WTC11 (cell line): ENCODE results near the gene LPP. TPM values are rescaled to one million over a fixed set of nuclear protein-coding genes. Genes with fewer than 3 reads are reported as not detected.

Experiments used
- ATAC-seq: fragments of 200-7000 bp; cut with Tn5 transposase; 2 replicates; pipeline ENCODE4 v1.10.0; 2021; ENCODE audit warnings: mild to moderate bottlenecking, moderate library complexity
- CTCF ChIA-PET: fragments of 300-600 bp; sonication (Branson Sonifier 250); formaldehyde crosslinking; loops from one replicate; lab custom pipeline; 2021; ENCODE audit warnings: antibody characterized with exemption; lab: Charles Lee
- POLR2A ChIA-PET: fragments of 350-600 bp; sonication (Branson Sonifier 250); formaldehyde crosslinking; loops from one replicate; lab custom pipeline; 2021; ENCODE audit warnings: antibody characterized with exemption; lab: Charles Lee
- DNase-seq: peaks from one replicate; pipeline ENCODE4 v3.0.0; 2021; ENCODE audit warnings: low spot score
- H3K27ac Mint-ChIP-seq: 2 replicates; pipeline ENCODE4 v1.8.0; 2021; ENCODE audit warnings: mixed read lengths
- H3K27me3 Mint-ChIP-seq: 2 replicates; pipeline ENCODE4 v1.8.0; 2021; ENCODE audit warnings: low read depth, mild to moderate bottlenecking, moderate library complexity, mixed read lengths
- H3K36me3 Mint-ChIP-seq: 2 replicates; pipeline ENCODE4 v1.8.0; 2021; ENCODE audit warnings: mixed read lengths
- H3K4me1 Mint-ChIP-seq: 2 replicates; pipeline ENCODE4 v1.8.0; 2022; ENCODE audit warnings: mixed read lengths
- H3K4me3 Mint-ChIP-seq: 2 replicates; pipeline ENCODE4 v1.8.0; 2021; ENCODE audit warnings: mild to moderate bottlenecking, moderate library complexity, mixed read lengths
- H3K9me3 Mint-ChIP-seq: 2 replicates; pipeline ENCODE4 v1.8.0; 2021; ENCODE audit warnings: mixed read lengths
- AFF4 ChIP-seq: sonication (generic); formaldehyde crosslinking; IDR thresholded peaks from 2 replicates; pipeline ENCODE4 v1.8.1; 2023; ENCODE audit warnings: mild to moderate bottlenecking, missing genetic modification reagents, borderline replicate concordance
- CBFB ChIP-seq: sonication (generic); formaldehyde crosslinking; IDR thresholded peaks from 2 replicates; pipeline ENCODE4 v1.8.1; 2022; ENCODE audit warnings: mild to moderate bottlenecking, low read depth, missing genetic modification reagents
- EMX1 ChIP-seq: fragments of 250-450 bp; sonication (Bioruptor Pico); IDR thresholded peaks from 2 replicates; pipeline ENCODE4 v1.8.0; 2021; ENCODE audit warnings: mild to moderate bottlenecking
- ETV6 ChIP-seq: sonication (generic); formaldehyde crosslinking; IDR thresholded peaks from 2 replicates; pipeline ENCODE4 v1.8.1; 2022; ENCODE audit warnings: mild to moderate bottlenecking, missing genetic modification reagents
- FOXJ3 ChIP-seq: sonication (generic); formaldehyde crosslinking; IDR thresholded peaks from 2 replicates; pipeline ENCODE4 v1.9.0; 2021; ENCODE audit warnings: missing genetic modification reagents, mild to moderate bottlenecking, borderline replicate concordance
- FOXK1 ChIP-seq: sonication (generic); formaldehyde crosslinking; IDR thresholded peaks from 2 replicates; pipeline ENCODE4 v1.8.0; 2022; ENCODE audit warnings: mild to moderate bottlenecking, moderate library complexity, missing genetic modification reagents
- GABPB1 ChIP-seq: sonication (generic); formaldehyde crosslinking; IDR thresholded peaks from 2 replicates; pipeline ENCODE4 v1.8.1; 2023; ENCODE audit warnings: mild to moderate bottlenecking, missing genetic modification reagents
- GTF2I ChIP-seq: fragments of 250-450 bp; sonication (Bioruptor Pico); conservative IDR thresholded peaks from 2 replicates; pipeline ENCODE4 v1.4.0; 2021; ENCODE audit warnings: mild to moderate bottlenecking
- IRF2 ChIP-seq: sonication (generic); formaldehyde crosslinking; IDR thresholded peaks from 2 replicates; pipeline ENCODE4 v1.8.0; 2022; ENCODE audit warnings: low read depth, missing genetic modification reagents, borderline replicate concordance
- JUN ChIP-seq: sonication (generic); formaldehyde crosslinking; IDR thresholded peaks from 2 replicates; pipeline ENCODE4 v1.8.0; 2023; ENCODE audit warnings: mild to moderate bottlenecking, missing genetic modification reagents
- NR3C1 ChIP-seq: sonication (generic); formaldehyde crosslinking; conservative IDR thresholded peaks from 2 replicates; pipeline ENCODE4 v1.8.1; 2023; ENCODE audit warnings: low read depth, mild to moderate bottlenecking, missing genetic modification reagents
- PREB ChIP-seq: sonication (generic); formaldehyde crosslinking; IDR thresholded peaks from 2 replicates; pipeline ENCODE4 v1.8.1; 2022; ENCODE audit warnings: mild to moderate bottlenecking, missing genetic modification reagents, moderate library complexity, borderline replicate concordance
- RORB ChIP-seq: fragments of 250-450 bp; sonication (Bioruptor Pico); IDR thresholded peaks from 2 replicates; pipeline ENCODE4 v1.9.0; 2021; ENCODE audit warnings: mild to moderate bottlenecking
- SMAD4 ChIP-seq: sonication (generic); formaldehyde crosslinking; IDR thresholded peaks from 2 replicates; pipeline ENCODE4 v1.8.0; 2022; ENCODE audit warnings: mild to moderate bottlenecking, missing genetic modification reagents
- ZNF317 ChIP-seq: sonication (generic); formaldehyde crosslinking; IDR thresholded peaks from 2 replicates; pipeline ENCODE4 v1.8.1; 2023; ENCODE audit warnings: low read depth, mild to moderate bottlenecking, moderate library complexity, missing genetic modification reagents, borderline replicate concordance
- total RNA-seq: library from RNA; stranded (reverse); gene quantifications from 3 replicates; pipeline ENCODE4 v1.2.3, GENCODE V29; 2021
- TF ChIP-seq, protein P1 (sequence below): sonication (generic); formaldehyde crosslinking; IDR thresholded peaks from 2 replicates; pipeline ENCODE4 v1.8.0; 2023; ENCODE audit warnings: mild to moderate bottlenecking, missing genetic modification reagents
- TF ChIP-seq, protein P2 (sequence below): sonication (generic); formaldehyde crosslinking; IDR thresholded peaks from 2 replicates; pipeline ENCODE4 v1.8.1; 2023; ENCODE audit warnings: mild to moderate bottlenecking, missing genetic modification reagents, moderate library complexity
- TF ChIP-seq, protein P3 (sequence below): sonication (generic); formaldehyde crosslinking; conservative IDR thresholded peaks from 2 replicates; pipeline ENCODE4 v1.8.1; 2022; ENCODE audit warnings: mild to moderate bottlenecking, missing genetic modification reagents

The LPP gene
- total RNA-seq, 1 experiment from 2014 or later, result 49.6 TPM

DNA sequence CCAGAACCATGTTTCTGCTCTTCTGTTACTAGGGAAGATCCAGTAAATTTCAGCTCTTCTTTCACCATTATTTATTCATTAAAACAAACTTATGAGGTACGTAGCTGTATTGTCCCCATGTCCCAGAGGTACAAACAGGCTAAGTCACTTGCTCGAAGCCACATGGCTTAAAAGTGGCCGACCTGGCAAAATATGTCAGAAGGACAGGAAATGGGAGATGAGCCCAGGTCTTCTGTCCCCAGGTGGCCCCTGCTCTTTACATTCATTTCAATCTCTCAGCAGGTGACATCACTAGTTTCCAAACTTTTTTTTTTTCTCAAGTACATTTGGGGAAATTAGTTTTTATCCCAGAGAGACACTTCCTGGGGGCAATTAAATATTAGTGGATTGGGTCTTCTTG, 34.1 kb upstream of the LPP start:
- Mint-ChIP-seq H3K4me3 (no peak overlapping the region), H3K36me3 (no peaks in the 10 kb centered on the region), H3K27ac (peak overlapping the region; percentile 80), H3K4me1 (peaks cover 31% of the 10 kb centered on the region), H3K27me3 (no peaks in the 10 kb centered on the region; the same call in 1 of the 2 replicates), H3K9me3 (no peaks in the 10 kb centered on the region)
- POLR2A ChIA-PET, result interaction anchor here (0.6 kb wide), 1 partner anchor 345 kb away, joined by 5 read pairs; no protein-coding TSS in a partner anchor
- CTCF ChIA-PET, result no interaction called here
- DNase-seq (no peak), ATAC-seq (peak; percentile 45)
- TF ChIP-seq EMX1, result no peak
- 0 out of 2 replicates have a peak, but pooled peaks have one; percentile 1 for TF ChIP-seq ETV6 (CRISPR knock-in tag)

GRCh38 chr3:188122571-188123169, 31.3 kb upstream of the LPP start:
- peak; percentile 25; the same call in 1 of the 2 replicates for TF ChIP-seq GABPB1 (CRISPR knock-in tag)
- no peak for TF ChIP-seq JUN (CRISPR knock-in tag)
- H3K9me3 Mint-ChIP-seq, result no peaks in the 10 kb centered on the region
- POLR2A ChIA-PET, result no interaction called here

GRCh38 chr3:188123170-188123905, 30.6 kb upstream of the LPP start:
- DNase-seq, result no peak
- H3K9me3 Mint-ChIP-seq, result no peaks in the 10 kb centered on the region
- H3K36me3 Mint-ChIP-seq, result no peaks in the 10 kb centered on the region
- ATAC-seq, result no peak
- POLR2A ChIA-PET, result no interaction called here
- CTCF ChIA-PET, result no interaction called here
- TF ChIP-seq, protein P1, sequence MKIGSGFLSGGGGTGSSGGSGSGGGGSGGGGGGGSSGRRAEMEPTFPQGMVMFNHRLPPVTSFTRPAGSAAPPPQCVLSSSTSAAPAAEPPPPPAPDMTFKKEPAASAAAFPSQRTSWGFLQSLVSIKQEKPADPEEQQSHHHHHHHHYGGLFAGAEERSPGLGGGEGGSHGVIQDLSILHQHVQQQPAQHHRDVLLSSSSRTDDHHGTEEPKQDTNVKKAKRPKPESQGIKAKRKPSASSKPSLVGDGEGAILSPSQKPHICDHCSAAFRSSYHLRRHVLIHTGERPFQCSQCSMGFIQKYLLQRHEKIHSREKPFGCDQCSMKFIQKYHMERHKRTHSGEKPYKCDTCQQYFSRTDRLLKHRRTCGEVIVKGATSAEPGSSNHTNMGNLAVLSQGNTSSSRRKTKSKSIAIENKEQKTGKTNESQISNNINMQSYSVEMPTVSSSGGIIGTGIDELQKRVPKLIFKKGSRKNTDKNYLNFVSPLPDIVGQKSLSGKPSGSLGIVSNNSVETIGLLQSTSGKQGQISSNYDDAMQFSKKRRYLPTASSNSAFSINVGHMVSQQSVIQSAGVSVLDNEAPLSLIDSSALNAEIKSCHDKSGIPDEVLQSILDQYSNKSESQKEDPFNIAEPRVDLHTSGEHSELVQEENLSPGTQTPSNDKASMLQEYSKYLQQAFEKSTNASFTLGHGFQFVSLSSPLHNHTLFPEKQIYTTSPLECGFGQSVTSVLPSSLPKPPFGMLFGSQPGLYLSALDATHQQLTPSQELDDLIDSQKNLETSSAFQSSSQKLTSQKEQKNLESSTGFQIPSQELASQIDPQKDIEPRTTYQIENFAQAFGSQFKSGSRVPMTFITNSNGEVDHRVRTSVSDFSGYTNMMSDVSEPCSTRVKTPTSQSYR, result no peak
- no peak for TF ChIP-seq CBFB
- TF ChIP-seq IRF2 (CRISPR knock-in tag), result no peak
- no peak for TF ChIP-seq RORB (CRISPR knock-in tag)
- TF ChIP-seq GTF2I (CRISPR knock-in tag), result no peak
- no peak for TF ChIP-seq SMAD4 (CRISPR knock-in tag)
- no peak for TF ChIP-seq ZNF317 (CRISPR knock-in tag)
- no peak for TF ChIP-seq NR3C1 (CRISPR knock-in tag)
- TF ChIP-seq, protein P2, sequence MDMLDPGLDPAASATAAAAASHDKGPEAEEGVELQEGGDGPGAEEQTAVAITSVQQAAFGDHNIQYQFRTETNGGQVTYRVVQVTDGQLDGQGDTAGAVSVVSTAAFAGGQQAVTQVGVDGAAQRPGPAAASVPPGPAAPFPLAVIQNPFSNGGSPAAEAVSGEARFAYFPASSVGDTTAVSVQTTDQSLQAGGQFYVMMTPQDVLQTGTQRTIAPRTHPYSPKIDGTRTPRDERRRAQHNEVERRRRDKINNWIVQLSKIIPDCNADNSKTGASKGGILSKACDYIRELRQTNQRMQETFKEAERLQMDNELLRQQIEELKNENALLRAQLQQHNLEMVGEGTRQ (CRISPR knock-in tag), result no peak
- no peak for TF ChIP-seq PREB (CRISPR knock-in tag)
- H3K27me3 Mint-ChIP-seq, result no peaks in the 10 kb centered on the region; the same call in 1 of the 2 replicates
- no peak overlapping the region for H3K27ac Mint-ChIP-seq
- H3K4me3 Mint-ChIP-seq, result no peak overlapping the region
- peaks cover 31% of the 10 kb centered on the region for H3K4me1 Mint-ChIP-seq

More at GRCh38 chr3:188122571-188123169, 31.3 kb upstream of the LPP start:
- H3K36me3 Mint-ChIP-seq, result no peaks in the 10 kb centered on the region
- H3K27ac Mint-ChIP-seq, result no peak overlapping the region
- CTCF ChIA-PET, result no interaction called here
- H3K27me3 Mint-ChIP-seq, result no peaks in the 10 kb centered on the region; the same call in 1 of the 2 replicates
- H3K4me1 Mint-ChIP-seq, result peaks cover 31% of the 10 kb centered on the region
- DNase-seq, result no peak
- no peak overlapping the region for H3K4me3 Mint-ChIP-seq
- ATAC-seq, result no peak

GRCh38 chr3:188124184-188124583, 29.8 kb upstream of the LPP start:
- Mint-ChIP-seq H3K27ac (no peak overlapping the region), H3K4me3 (no peak overlapping the region), H3K36me3 (no peaks in the 10 kb centered on the region), H3K27me3 (no peaks in the 10 kb centered on the region; the same call in 1 of the 2 replicates), H3K4me1 (peaks cover 26% of the 10 kb centered on the region), H3K9me3 (no peaks in the 10 kb centered on the region)
- ATAC-seq (no peak), DNase-seq (no peak)
- POLR2A ChIA-PET, result no interaction called here
- CTCF ChIA-PET, result no interaction called here
- TF ChIP-seq FOXJ3 (CRISPR knock-in tag) (no peak), AFF4 (no peak), FOXK1 (CRISPR knock-in tag) (no peak), JUN (CRISPR knock-in tag) (no peak)
- TF ChIP-seq, protein P3, sequence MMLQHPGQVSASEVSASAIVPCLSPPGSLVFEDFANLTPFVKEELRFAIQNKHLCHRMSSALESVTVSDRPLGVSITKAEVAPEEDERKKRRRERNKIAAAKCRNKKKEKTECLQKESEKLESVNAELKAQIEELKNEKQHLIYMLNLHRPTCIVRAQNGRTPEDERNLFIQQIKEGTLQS (CRISPR knock-in tag), result no peak
